H1 (cell line): ENCODE results near the gene DPYSL4. TPM values are rescaled to one million over a fixed set of nuclear protein-coding genes. Genes with fewer than 3 reads are reported as not detected.
A peak's percentile ranks its signal among the peaks of the same experiment; 100 is the strongest.

Experiments
- CTCF ChIA-PET: fragments of 300-600 bp; sonication (Branson Sonifier 250); formaldehyde crosslinking; loops from one replicate; lab custom pipeline; 2021; ENCODE audit not compliant: partially characterized antibody; lab: Charles Lee
- POLR2A ChIA-PET: fragments of 300-600 bp; sonication (Branson Sonifier 250); formaldehyde crosslinking; loops from one replicate; lab custom pipeline; 2021; ENCODE audit warnings: inconsistent platforms; ENCODE audit not compliant: partially characterized antibody; lab: Charles Lee
- DNase-seq, 2 experiments: peaks; one replicate each; pipeline versions ENCODE4 v3.0.0 to v3.0.0-alpha.2; 2010 to 2022; ENCODE audit warnings: low spot score in 2 of 2, low read depth in 1 of 2, mixed read lengths in 1 of 2
- FAIRE-seq: peaks from 2 replicates; lab custom pipeline; 2011; peaks lifted over from hg19 to GRCh38; lab: Jason Lieb, UNC
- H2AFZ ChIP-seq: 2 replicates; pipeline ENCODE4 v1.8.1; 2012; ENCODE audit warnings: low read length, inconsistent platforms
- H2AK5ac ChIP-seq: 2 replicates; pipeline ENCODE4 v1.6.1; 2013; ENCODE audit warnings: low read depth, low read length
- H2BK120ac ChIP-seq: replicated peaks from 2 replicates; pipeline ENCODE3; 2013; ENCODE audit warnings: low read depth, low read length, inconsistent platforms
- H2BK12ac ChIP-seq: 2 replicates; pipeline ENCODE4 v1.6.1; 2013; ENCODE audit warnings: low read depth, low read length
- H2BK15ac ChIP-seq: 2 replicates; pipeline ENCODE4 v1.6.1; 2013; ENCODE audit warnings: low read length
- H2BK20ac ChIP-seq: 2 replicates; pipeline ENCODE4 v1.6.1; 2013; ENCODE audit warnings: low read length
- H2BK5ac ChIP-seq: 2 replicates; pipeline ENCODE4 v1.6.1; 2013; ENCODE audit warnings: low read depth, low read length
- H3K14ac ChIP-seq: 2 replicates; pipeline ENCODE4 v1.6.1; 2013; ENCODE audit warnings: inconsistent platforms; ENCODE audit not compliant: insufficient read length
- H3K18ac ChIP-seq: 2 replicates; pipeline ENCODE4 v1.6.1; 2013; ENCODE audit warnings: low read length; ENCODE audit errors: extremely low read depth
- H3K23ac ChIP-seq: 2 replicates; pipeline ENCODE4 v1.6.1; 2013; ENCODE audit warnings: inconsistent platforms; ENCODE audit not compliant: insufficient read length
- H3K23me2 ChIP-seq: 2 replicates; pipeline ENCODE4 v1.6.1; 2013; ENCODE audit warnings: low read depth, low read length
- H3K27ac ChIP-seq: 2 replicates; pipeline ENCODE4 v1.6.1; 2011; ENCODE audit warnings: low read depth, low read length, inconsistent platforms
- H3K27me3 ChIP-seq, 4 experiments: replicated peaks in 1 of 4; 1 replicate in 1 of 4; 2 replicates in 3 of 4; pipeline versions ENCODE4 v1.6.1 to v1.8.1; 2011 to 2013; ENCODE audit warnings: low read length in 3 of 4, mild to moderate bottlenecking in 3 of 4, inconsistent platforms in 2 of 4, mixed read lengths in 2 of 4, moderate library complexity in 1 of 4; ENCODE audit not compliant: control insufficient read depth in 3 of 4, insufficient read depth in 3 of 4; ENCODE audit errors: extremely low read depth in 1 of 4
- H3K36me3 ChIP-seq, 4 experiments: 2 replicates each; pipeline versions ENCODE4 v1.6.1 to v1.8.1; 2011 to 2013; ENCODE audit warnings: mild to moderate bottlenecking in 4 of 4, low read length in 3 of 4, moderate library complexity in 2 of 4, control low read depth in 1 of 4, inconsistent platforms in 1 of 4; ENCODE audit not compliant: insufficient read depth in 4 of 4, control insufficient read depth in 2 of 4
- H3K4ac ChIP-seq: replicated peaks from 2 replicates; pipeline ENCODE3; 2013; ENCODE audit warnings: low read length, low read depth, mixed read lengths, inconsistent platforms; ENCODE audit not compliant: insufficient read length
- H3K4me1 ChIP-seq, 4 experiments: replicated peaks in 1 of 4; 1 replicate in 1 of 4; 2 replicates in 3 of 4; pipeline versions ENCODE4 v1.6.1 to v1.8.1; 2011 to 2013; ENCODE audit warnings: low read length in 3 of 4, inconsistent platforms in 2 of 4, mixed read lengths in 1 of 4; ENCODE audit not compliant: insufficient read depth in 4 of 4, control insufficient read depth in 3 of 4
- H3K4me2 ChIP-seq, 2 experiments: 2 replicates each; pipeline versions ENCODE4 v1.6.1 to v1.8.1; 2011 to 2013; ENCODE audit warnings: low read depth in 2 of 2, low read length in 2 of 2, control low read depth in 1 of 2, inconsistent platforms in 1 of 2, mild to moderate bottlenecking in 1 of 2; ENCODE audit not compliant: insufficient read depth in 1 of 2
- H3K4me3 ChIP-seq, 4 experiments: fragments of 200-600, 300-600 bp in 1 of 4; sonication (generic), shearing (Covaris generic), sonication (Bioruptor Twin) in 1 of 4; 2 replicates each; pipeline versions ENCODE4 v1.5.1 to v1.8.1; 2011 to 2016; ENCODE audit warnings: low read length in 4 of 4, low read depth in 3 of 4, control low read depth in 2 of 4, inconsistent platforms in 2 of 4, mild to moderate bottlenecking in 2 of 4, mixed read lengths in 1 of 4, moderate library complexity in 1 of 4; ENCODE audit not compliant: insufficient read depth in 2 of 4; ENCODE audit errors: extremely low read depth in 1 of 4
- H3K56ac ChIP-seq: replicated peaks from 2 replicates; pipeline ENCODE3; 2013; ENCODE audit warnings: low read depth, mild to moderate bottlenecking, mixed read lengths, low read length, inconsistent platforms; ENCODE audit not compliant: insufficient read length
- H3K79me1 ChIP-seq: 2 replicates; pipeline ENCODE4 v1.6.1; 2013; ENCODE audit warnings: low read depth, low read length, control low read depth
- H3K79me2 ChIP-seq, 2 experiments: 2 replicates each; pipeline versions ENCODE4 v1.6.1 to v1.8.1; 2012 to 2013; ENCODE audit warnings: low read length in 2 of 2, mild to moderate bottlenecking in 2 of 2, inconsistent platforms in 1 of 2; ENCODE audit not compliant: insufficient read depth in 2 of 2, control insufficient read depth in 1 of 2
- H3K9ac ChIP-seq, 4 experiments: replicated peaks in 1 of 4; 1 replicate in 1 of 4; 2 replicates in 3 of 4; pipeline versions ENCODE4 v1.6.1 to v1.8.1; 2011 to 2013; ENCODE audit warnings: low read depth in 3 of 4, low read length in 3 of 4, control low read depth in 2 of 4, mild to moderate bottlenecking in 2 of 4, moderate library complexity in 2 of 4, inconsistent platforms in 1 of 4; ENCODE audit errors: extremely low read depth in 1 of 4
- H3K9me3 ChIP-seq, 2 experiments: 2 replicates each; pipeline versions ENCODE4 v1.6.1 to v1.8.1; 2012 to 2013; ENCODE audit warnings: mild to moderate bottlenecking in 2 of 2, moderate library complexity in 2 of 2, control low read depth in 1 of 2, inconsistent platforms in 1 of 2, low read depth in 1 of 2, low read length in 1 of 2, mixed read lengths in 1 of 2; ENCODE audit not compliant: insufficient read depth in 2 of 2
- H4K20me1 ChIP-seq, 2 experiments: replicated peaks in 1 of 2; 2 replicates each; pipeline versions ENCODE3 to v1.8.1; 2011 to 2013; ENCODE audit warnings: inconsistent platforms in 2 of 2, low read length in 2 of 2, mild to moderate bottlenecking in 1 of 2; ENCODE audit not compliant: insufficient read depth in 2 of 2, control insufficient read depth in 1 of 2
- H4K5ac ChIP-seq: 2 replicates; pipeline ENCODE4 v1.6.1; 2013; ENCODE audit warnings: low read length, low read depth, mixed read lengths, inconsistent platforms; ENCODE audit not compliant: insufficient read length
- H4K8ac ChIP-seq: 2 replicates; pipeline ENCODE4 v1.8.0; 2013; ENCODE audit warnings: mild to moderate bottlenecking, moderate library complexity, low read length, inconsistent platforms; ENCODE audit not compliant: insufficient read depth; ENCODE audit errors: extremely low read depth
- H4K91ac ChIP-seq: replicated peaks from 2 replicates; pipeline ENCODE3; 2013; ENCODE audit warnings: low read length, mixed read lengths, inconsistent platforms; ENCODE audit not compliant: insufficient read length
- CTCF ChIP-seq, 3 experiments: IDR thresholded peaks; 1 replicate in 2 of 3; 2 replicates in 1 of 3; pipeline versions ENCODE4 v1.5.1 to v1.6.1; 2011; ENCODE audit warnings: low read length in 3 of 3, mild to moderate bottlenecking in 3 of 3, inconsistent platforms in 2 of 3, low read depth in 1 of 3, moderate library complexity in 1 of 3; ENCODE audit not compliant: insufficient read depth in 1 of 3; ENCODE audit errors: control extremely low read depth in 1 of 3
- E2F6 ChIP-seq: IDR thresholded peaks from 2 replicates; pipeline ENCODE4 v1.6.1; 2012; ENCODE audit warnings: inconsistent platforms
- EGR1 ChIP-seq: IDR thresholded peaks from 2 replicates; pipeline ENCODE4 v1.6.1; 2011; ENCODE audit warnings: low read depth, low read length, borderline replicate concordance
- EP300 ChIP-seq, 2 experiments: IDR thresholded peaks; 1 replicate in 1 of 2; 2 replicates in 1 of 2; pipeline ENCODE4 v1.6.1; 2011 to 2012; ENCODE audit warnings: low read depth in 2 of 2, low read length in 2 of 2, mild to moderate bottlenecking in 2 of 2, borderline replicate concordance in 1 of 2, inconsistent platforms in 1 of 2, moderate library complexity in 1 of 2
- GABPA ChIP-seq: IDR thresholded peaks from 2 replicates; pipeline ENCODE4 v1.6.1; 2011; ENCODE audit warnings: mild to moderate bottlenecking, low read length, moderate library complexity, borderline replicate concordance; ENCODE audit not compliant: insufficient read depth
- POLR2AphosphoS5 ChIP-seq: IDR thresholded peaks from 2 replicates; pipeline ENCODE4 v1.6.1; 2011; ENCODE audit warnings: low read depth, low read length
- RAD21 ChIP-seq, 2 experiments: IDR thresholded peaks in 1 of 2; conservative IDR thresholded peaks in 1 of 2; 2 replicates each; pipeline ENCODE4 v1.6.1; 2011; ENCODE audit warnings: low read depth in 2 of 2, low read length in 2 of 2, improper control_type of control experiment in 1 of 2, inconsistent platforms in 1 of 2, mild to moderate bottlenecking in 1 of 2, moderate library complexity in 1 of 2
- WGBS, 2 experiments: shearing (Covaris generic) in 1 of 2; methylation state at CpG; one replicate each; pipeline versions ENCODE4 v1.1.6 to v1.1.7; 2013 to 2015; ENCODE audit warnings: low lambda C conversion rate in 2 of 2, mixed read lengths in 2 of 2, inconsistent platforms in 1 of 2, low coverage in 1 of 2, missing lambda C conversion rate in 1 of 2; ENCODE audit not compliant: insufficient replicate concordance in 2 of 2, insufficient coverage in 1 of 2, insufficient read length in 1 of 2; ENCODE audit errors: extremely low coverage in 1 of 2, missing lambda C conversion rate in 1 of 2; 5-methylcytosine and 5-hydroxymethylcytosine counted together
- polyA plus RNA-seq, 7 experiments: library from polyadenylated mRNA; depleted of rRNA in 3 of 7; stranded (reverse) in 5 of 7; unstranded in 2 of 7; fragments of >200 nt in 5 of 7; fragments of 200-250 nt in 2 of 7; gene quantifications; 1 replicate in 5 of 7; 2 replicates in 1 of 7; 4 replicates in 1 of 7; pipeline versions ENCODE4 v1.2.1 to v1.2.3, GENCODE V29; 2011 to 2013; ENCODE audit warnings: missing spikeins in 2 of 7, mixed read lengths in 2 of 7
- total RNA-seq: library from RNA; stranded (reverse); fragmentation: NEBNext Ultra II Directional; extraction: Animal tissue kit (Norgen Biotek cat#: 25700); gene quantifications from 2 replicates; pipeline ENCODE4 v1.2.1, GENCODE V29; 2021

Gene DPYSL4
- total and polyA plus RNA-seq, 2 of the 8 experiments (the other 6 are each of a cell fraction or from before 2014, with no cell fraction given): 12.9 to 15.2 TPM

- Histone ChIP-seq H3K4me3 (no peak overlapping the region), H3K14ac (no peak overlapping the region), H2BK20ac (no peak overlapping the region), H3K4ac (no peak overlapping the region), H2BK12ac (no peak overlapping the region), H2BK15ac (no peak overlapping the region), H3K56ac (no peak overlapping the region), H3K4me1 (peaks cover 0 to 3% (median 2%) of the 10 kb centered on the region in 4 experiments; a peak in 4 of 7 replicates), H2BK5ac (no peak overlapping the region), H3K9ac (no peak overlapping the region), H3K4me2 (no peak overlapping the region), H3K36me3 (no peaks in the 10 kb centered on the region), H2AK5ac (no peak overlapping the region), H3K79me2 (no peaks in the 10 kb centered on the region), H3K23ac (no peak overlapping the region), H3K9me3 (no peaks in the 10 kb centered on the region), H2BK120ac (no peak overlapping the region), H3K23me2 (no peaks in the 10 kb centered on the region), H3K27ac (no peak overlapping the region), H2AFZ (no peak overlapping the region), H4K5ac (no peak overlapping the region), H3K79me1 (no peaks in the 10 kb centered on the region), H4K91ac (no peak overlapping the region), H3K27me3 (no peaks in the 10 kb centered on the region; a peak in 1 of 7 replicates), H3K18ac (no peak overlapping the region), H4K20me1 (no peaks in the 10 kb centered on the region), H4K8ac (no peak overlapping the region)
- TF ChIP-seq RAD21 (IDR thresholded peaks at IDR 0.05 in 1 of 2, conservative IDR thresholded peaks at IDR 0.05 in 1 of 2; ENCODE audit: low read depth in 2 of 2, low read length in 2 of 2) (peak in 1 of 2 experiments; percentile 1; a peak in 1 of 4 replicates), CTCF (IDR thresholded peaks at IDR 0.05; ENCODE audit: control extremely low read depth in 1 of 3, insufficient read depth in 1 of 3, low read depth in 1 of 3, low read length in 3 of 3) (peak in 1 of 3 experiments; percentile 26; a peak in 1 of 4 replicates), POLR2AphosphoS5 (no peak), EGR1 (peak; percentile 83; the same call in 1 of the 2 replicates), GABPA (no peak), E2F6 (no peak), EP300 (IDR thresholded peaks at IDR 0.05; ENCODE audit: borderline replicate concordance in 1 of 2, low read depth in 2 of 2, low read length in 2 of 2) (no peak)
- POLR2A ChIA-PET: no interaction called here
- CTCF ChIA-PET: interaction anchor here (1.0 to 2.9 kb wide), 7 partner anchors 7 to 228 kb away, joined by 3 to 15 read pairs (median 5); no protein-coding TSS in a partner anchor
- WGBS, 2 experiments: 89% methylated on average over 35 of the region's 35 CpGs; no CpG with 5 or more reads in 1 of the 2 experiments
- no peak for FAIRE-seq
- no peak for DNase-seq
Measured at GRCh38 chr10:132232023-132232951, 45.5 kb downstream of the DPYSL4 start.
